Activated CD4-positive, alpha-beta T cell treated with anti-CD3 and anti-CD28 coated beads, Interleukin-10, Interleukin-2, amounts not matched to agents 100 ng/mL and 50 ng/mL, durations not matched to agents 16 hours and 8 hours (primary cell): ENCODE measurements around the gene RGS6.

ENCODE experiments used
- DNase-seq: peaks from one replicate; pipeline ENCODE4 v3.0.0-alpha.2; 2020

RGS6 gene

DNA sequence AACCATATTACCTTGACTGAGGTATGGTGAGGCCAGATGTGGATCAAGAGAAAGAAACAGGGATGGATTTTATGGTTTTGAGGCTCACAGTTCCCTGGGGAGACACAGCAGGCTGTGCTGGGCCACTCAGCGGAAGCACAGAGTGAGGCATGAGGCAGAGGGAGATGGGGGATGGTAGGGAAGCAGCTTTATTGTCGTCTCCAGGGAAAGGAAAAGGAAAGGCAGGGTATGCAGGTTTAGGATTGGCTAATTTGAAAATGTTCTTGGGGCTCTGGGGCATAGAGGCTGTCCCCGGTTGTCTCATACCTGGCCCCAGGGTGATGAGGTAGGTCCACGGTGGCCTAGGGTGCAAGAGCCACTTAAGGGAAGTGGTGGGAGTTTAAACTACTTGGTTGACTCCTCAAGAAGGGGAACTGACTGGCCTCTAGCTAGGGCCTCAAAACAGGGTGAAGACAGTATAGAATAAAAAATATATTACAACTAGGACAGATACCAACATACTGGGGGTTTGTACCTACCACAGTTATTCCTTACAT lies 322.8 kb downstream of the RGS6 start:
- no peak for DNase-seq

DNA sequence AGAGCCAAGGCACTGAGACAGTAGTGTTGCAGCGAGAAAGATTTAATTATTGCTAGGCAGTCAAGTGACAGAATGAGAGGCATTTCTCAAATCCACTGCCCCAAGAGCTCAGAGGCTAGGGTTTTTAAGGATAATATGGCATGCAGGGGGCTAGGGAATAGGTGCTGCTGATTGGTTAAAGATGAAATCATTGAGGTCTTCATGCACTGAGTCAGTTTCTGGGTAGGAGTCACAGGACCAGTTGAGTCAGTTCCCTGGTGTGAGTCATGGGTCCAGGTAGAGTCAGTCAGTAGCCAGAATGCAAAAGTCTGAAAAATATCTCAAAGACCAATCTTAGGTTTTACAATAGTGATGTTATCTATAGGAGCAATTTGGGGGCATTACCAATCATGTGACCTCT lies 323.8 kb downstream of the RGS6 start:
- DNase-seq, result peak; percentile 27

DNA sequence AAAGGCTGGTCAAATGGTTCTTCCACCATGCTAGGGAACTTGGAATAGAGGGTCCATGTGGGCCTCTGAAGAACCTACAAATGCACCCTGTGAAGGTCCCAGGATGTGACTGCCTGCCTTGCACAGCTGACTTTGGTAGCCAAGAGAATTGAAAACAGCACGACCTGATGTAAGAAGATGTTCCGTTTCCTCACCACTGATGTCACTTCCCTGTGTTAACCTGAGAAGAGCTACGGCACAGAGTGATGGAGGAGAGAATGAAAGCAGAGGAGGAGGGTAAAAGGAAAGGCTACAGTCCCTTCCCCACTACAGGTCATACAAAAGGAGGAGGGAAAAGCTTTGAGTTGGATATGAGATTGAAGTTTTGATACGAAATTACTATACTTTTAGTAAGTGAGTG lies 328.8 kb downstream of the RGS6 start:
- DNase-seq, result no peak

DNA sequence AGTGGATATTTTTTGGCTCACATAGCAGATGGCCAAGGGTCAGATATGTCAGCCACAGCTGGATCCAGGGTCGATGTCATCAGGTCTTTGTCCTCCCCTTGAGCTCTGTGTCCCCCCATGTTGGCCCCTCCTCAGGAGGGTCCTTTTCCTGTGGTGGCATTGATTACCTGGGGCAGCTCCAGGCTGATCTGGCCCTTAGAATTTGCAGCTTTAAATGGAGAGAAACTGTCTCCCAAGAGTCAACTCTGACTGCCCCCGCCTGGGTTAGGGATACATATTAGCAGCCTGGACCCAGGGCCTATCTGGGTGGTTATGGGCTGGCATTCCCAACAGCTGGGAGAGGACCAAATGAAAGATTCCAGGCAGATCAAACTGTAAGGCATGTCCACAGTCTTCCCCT lies 330.5 kb downstream of the RGS6 start:
- no peak for DNase-seq

DNA sequence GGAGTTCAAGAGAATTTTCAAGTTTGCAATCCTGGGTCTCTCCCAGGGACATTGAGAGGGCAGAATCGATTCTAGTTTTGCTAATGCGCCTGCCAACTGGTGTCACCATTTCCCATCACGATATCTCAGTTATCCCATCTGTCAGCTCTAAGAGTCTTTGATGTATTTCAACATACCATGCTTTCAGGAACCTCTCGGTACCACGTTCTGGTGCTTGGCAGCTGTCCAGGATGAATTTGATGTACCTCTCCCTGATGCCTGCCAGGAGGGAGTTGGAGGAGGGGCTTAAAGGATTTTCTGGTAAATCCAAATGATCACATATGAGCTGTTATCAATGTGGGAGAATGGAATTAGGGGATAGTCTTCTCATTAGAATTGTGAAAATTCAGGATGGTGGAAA lies 332.5 kb downstream of the RGS6 start:
- no peak for DNase-seq

DNA sequence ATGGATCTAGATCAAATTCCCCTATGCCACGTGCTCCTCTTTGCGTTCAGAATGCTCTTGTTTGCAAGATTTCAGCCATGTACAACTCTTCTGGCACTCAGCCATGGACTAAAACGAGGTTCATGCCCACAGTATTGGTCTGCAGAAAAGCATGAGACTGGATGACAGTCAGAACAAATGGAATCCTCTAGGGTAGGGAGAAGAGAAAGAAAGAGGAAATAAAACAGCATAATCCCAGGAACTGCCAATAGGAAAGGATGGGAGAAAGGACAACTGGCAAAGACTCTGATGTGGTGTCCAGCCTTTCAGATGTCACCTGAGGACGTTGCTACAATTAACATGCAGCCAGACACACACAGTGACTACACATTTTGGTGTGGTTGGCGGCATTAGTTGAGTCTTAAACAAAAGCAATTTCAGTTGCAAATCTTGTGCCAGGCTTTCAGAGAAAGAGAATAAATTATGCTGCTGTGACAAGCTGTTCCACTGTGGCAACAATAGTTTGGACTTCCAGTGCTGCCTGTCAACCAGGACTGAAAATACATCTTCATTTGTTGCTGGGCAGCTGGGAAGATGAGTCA lies 338.0 kb downstream of the RGS6 start:
- no peak for DNase-seq

DNA sequence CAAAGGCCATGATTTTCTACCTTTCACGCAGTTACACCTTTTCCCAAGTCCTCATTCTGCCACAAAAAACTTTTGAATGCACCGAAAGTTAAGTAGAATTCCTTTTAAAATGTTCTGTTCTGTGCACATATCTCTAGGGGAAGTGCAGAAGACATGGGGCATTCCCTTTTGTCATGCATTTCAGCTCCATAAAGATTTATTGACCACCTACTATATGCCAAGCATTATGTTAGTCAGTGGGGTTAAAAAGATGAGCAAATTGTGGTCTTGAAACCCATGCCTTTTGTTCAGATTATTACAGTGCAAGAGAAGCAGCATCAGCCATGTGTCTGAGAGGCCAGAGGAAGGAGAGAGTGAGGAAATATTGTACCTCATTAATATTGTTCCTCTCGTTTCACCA lies 338.5 kb downstream of the RGS6 start:
- DNase-seq, result no peak

DNA sequence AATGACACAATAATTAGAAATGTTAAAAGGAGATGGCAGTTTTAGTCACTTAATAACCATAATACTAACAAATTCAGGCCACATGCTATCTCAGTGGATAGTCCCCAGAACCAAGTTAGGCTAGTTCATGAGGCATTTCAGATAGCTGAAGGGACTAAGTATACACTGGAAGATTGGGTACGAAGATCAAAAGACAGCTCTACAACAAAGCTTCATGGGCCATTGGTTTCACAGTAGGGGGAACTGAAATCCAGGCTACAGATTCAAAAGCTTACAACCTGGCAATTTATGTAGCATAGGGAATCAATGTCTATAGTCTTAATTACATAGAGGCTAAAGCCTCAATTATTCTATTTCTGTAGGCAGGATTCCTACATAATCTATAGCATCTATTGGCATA lies 343.0 kb downstream of the RGS6 start:
- no peak for DNase-seq

DNA sequence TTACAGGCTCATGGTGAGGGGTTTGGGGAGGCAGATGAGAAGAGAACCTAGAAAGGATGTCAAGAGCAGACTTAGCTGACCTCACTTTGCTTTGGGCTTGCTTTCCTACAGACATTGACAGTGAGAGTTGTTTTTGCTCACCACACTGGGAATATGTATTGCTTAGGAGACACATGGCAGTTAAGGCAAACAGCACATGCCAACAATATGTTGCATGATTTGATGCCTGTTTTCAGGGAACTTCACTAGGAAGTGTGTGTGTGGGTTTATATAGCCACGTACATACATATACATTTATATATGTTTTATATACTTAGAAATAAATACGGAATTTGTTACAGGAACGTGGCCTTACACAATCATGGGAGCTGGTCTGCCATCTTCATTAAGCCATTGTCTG lies 346.1 kb downstream of the RGS6 start:
- DNase-seq, result no peak

DNA sequence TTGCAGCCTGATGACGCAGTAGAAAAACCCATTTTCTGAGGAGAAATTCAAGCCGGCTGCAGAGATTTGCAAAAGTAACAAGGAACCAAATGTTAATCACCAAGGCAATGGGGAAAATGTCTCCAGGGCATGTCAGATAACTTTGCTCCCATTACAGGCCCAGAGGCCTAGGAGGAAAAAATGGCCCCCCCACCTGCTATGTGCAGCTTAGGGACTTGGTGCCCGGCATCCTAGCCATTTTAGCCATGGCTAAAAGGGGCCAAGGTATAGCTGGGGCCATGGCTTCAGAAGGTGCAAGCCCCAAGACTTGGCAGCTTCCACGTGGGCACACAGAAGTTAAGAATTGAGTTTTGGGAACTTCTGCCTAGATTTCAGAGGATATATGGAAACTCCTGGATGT lies 351.9 kb downstream of the RGS6 start:
- DNase-seq, result no peak

DNA sequence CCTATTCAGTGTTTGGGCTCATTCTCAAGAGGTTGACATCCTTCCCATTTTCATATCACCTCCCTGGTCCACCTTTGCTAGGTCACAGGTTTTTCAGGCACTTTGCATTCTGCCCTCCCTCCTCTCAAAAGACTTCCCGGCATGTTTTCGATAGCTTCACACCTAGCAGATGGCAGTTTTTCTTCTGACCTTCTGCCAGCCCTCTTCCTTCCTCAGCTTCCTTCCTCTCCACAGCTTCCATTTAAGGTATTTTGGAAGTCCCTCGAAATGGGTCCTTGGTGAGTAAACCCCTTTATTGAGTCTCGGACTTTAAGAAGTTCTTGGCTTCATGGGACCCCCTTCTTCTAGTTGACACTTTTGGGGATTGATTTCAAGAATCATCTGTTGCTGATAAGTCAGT lies 358.0 kb downstream of the RGS6 start:
- DNase-seq, result no peak

DNA sequence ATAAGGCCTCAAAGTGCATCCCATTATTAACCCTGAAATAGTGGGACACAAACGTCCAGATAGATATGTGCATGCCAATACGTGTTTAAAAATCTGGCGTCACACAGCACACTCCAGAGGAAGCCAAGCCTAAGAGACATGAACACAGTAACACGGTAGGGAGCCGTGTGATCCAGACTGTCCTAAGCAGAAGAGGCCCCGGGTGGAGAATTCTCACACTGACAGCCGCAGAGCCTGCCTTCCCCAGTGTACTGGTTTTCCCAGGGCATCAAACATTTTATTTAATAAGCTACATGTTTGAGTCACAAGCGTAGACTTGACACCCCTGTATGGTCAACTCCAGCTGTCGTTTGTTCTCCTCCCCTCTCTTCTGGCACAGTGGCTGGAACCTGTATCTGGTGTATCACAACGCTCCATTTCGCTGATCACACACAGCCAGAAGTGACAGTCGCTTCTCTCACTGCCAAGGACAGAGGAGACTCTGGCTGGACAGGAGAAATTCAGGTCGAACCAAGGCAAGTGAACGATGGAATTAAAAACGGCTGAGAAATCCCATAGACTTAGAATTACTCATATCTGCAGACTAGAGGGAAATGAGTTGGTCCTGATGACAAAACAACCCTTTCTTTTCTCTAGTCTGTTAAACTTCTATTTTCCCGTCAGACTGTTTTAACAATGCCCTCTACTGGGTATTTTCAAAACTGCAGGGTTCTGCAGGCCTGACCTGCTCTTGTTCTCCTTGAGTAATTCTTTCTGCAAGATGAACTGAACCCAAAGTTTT lies 359.9 kb downstream of the RGS6 start:
- peak; percentile 64 for DNase-seq

DNA sequence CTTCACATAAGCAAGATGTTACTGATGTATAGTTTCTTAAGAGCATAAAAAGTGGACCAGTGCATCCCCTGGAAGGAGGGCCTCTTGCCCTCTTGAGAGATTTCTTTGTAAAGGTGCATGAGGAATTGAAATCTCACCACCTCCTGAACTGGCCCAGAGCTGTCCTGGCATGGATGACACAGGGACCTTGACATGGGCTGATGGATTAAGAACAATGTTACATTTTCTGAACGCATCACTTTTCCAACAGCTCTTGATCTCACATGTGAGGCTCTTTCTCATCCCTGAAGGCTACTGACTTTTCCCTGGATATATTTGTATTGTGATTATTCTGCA lies 360.4 kb downstream of the RGS6 start:
- DNase-seq, result no peak

DNA sequence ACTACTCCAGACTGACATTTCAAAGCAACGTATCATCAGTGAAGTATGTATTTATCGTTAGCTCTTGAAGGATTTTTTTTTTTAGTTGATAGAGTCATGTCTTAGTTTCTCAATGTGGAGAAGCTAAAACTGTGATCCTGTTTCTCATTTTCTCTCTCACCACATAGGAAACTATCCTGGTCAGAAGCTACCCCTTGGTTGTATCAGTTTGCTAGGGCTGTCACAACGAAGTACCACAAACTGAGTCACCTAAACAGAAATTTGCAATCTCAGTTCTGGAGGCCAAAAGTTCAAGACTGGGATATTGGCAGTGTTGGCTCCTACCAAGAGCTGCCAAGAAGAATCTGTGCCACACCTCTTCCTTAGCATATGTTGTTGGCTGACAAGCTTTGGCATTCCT lies 369.1 kb downstream of the RGS6 start:
- no peak for DNase-seq

DNA sequence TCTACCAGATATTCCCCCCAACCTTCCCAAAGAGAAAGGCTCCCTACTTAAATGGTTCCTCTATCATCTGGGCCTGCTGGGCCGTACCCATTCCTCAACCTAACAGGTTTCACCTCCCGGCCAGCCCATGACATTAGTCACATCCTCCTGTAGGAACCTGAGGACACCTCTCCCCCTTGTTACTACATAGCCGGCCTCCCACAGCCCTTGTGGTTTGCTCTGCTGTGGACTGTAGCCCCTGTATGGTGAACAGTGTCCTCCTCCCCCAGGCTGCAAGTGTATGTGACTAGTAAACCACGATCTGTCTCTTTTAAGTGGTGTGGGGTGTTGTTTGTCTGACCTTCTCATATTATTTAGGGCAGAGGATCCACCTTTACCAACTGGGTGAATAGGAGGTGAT lies 371.7 kb downstream of the RGS6 start:
- no peak for DNase-seq

DNA sequence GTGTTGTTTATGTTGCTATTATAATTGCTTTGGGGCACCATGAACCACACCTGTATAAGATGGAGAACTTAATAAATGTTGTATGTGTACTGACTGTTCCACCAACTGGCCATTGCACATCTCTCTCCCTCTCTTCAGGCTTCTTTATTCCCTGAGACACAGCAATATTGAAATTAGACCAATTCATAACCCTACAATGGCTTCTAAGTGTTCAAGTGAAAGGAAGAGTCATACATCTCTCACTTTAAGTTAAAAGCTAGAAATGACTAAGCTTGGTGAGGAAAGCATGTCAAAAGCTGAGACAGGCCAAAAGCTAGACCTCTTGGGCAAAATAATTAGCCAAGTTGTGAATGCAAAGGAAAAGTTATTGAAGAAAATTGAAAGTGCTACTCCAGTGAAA lies 373.3 kb downstream of the RGS6 start:
- DNase-seq, result peak; percentile 73

DNA sequence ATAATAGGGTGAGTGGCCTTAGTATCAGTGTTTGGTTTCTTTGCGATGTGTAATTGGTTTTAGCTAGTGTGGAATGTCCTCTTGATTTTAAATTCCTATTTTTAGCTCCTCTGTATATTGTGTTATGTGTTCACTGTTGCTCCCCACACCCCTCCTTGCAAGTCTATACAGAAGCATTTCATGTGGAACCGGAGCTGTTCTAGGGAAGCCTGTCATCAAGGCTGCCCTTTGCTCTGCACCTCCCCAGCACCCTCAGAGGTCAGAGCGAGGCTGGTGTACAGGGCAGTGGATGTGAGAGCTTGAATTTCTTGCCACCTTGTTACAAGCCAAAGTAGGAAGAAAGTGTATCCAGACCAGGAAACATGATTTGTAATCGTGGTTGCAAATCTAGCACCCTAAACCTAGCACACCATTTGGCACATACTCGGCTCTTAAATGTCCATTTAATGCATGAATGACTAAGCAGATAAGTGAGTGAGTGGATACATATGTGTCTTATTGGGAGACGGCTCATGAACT lies 376.8 kb downstream of the RGS6 start:
- DNase-seq, result no peak

DNA sequence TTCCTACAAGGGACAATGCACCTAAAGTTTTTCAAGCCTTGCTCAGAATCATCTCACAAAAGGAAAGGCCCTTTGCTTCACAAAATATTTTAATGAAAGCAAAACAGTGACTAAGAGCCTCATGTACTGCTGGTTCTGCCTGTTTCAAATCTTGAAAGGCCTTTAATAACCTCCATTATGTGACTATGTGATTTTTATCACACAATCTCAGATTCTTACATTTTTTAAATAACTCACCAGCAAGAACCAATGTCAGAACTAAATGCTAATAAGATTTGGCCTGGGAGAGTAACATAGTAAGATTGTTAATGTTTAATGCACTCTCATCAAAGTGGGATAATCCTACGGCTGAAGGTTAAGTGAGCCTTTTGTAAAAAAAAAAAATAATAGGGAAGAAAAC lies 378.9 kb downstream of the RGS6 start:
- DNase-seq, result no peak

DNA sequence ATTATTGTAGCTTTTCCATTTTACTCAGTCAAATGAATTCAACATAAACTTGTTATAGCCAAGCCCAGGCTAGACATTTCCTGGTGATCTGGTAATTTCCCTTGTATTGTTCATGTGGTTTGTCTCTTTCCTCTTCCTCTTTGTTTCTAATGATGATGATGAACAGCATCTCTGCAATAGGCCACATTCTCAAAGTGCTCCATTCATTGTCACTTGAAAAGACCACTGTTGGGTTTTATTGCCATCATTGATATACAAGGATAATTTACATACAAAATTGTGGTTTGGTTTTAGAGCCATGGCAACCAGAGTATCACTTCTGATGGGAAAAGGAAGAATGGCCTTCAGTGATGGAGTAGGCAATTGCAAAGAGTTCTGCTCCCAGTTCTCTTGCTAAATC lies 379.3 kb downstream of the RGS6 start:
- DNase-seq, result no peak

DNA sequence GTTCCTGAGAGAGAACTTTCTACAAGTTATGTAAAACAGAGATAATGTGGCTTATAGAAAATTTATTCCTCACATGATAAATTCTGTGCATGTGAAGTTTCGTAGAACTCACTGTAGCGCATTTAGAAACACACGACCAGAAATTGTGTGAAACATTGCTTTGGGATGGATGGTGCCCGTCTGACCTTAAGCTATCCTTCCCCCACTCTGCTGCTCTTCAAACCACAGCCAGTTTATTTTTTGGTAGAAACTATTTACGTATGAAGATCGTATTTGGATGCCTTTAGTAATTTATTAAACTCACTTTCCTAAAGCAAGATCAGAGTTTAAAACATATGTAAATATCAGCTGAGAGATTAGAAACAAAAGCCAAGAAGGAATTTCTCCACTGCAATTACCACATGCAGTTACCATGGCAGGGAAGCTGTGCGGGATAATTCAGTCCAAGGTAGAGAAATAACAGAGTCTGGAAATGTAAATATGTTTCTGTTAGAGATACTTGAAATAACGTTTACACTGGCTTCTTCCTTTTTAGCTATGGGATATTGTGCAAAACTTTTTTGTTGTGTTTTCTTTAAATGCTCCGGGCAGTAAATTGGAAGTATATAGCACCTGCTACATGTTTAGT lies 382.7 kb downstream of the RGS6 start:
- DNase-seq, result no peak

DNA sequence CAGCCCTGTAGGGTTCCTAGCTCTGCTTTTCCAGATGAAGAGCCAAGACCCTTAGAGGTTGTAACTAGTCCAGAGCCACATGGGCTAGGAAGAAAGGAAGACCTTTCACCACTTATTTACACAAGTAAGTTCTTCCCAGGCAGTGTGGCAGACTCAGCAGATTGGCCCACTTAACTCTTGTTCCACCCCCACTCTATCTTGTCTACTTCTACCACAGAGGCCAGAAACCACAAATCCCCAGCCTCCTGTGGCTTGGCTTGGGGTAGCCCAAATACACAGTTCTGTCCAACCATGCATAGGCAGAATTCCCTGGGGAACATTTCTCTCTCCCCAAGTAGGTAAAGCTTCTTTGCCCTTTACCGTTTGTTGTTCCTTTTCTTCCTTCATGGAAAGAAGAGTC lies 383.5 kb downstream of the RGS6 start:
- no peak for DNase-seq

DNA sequence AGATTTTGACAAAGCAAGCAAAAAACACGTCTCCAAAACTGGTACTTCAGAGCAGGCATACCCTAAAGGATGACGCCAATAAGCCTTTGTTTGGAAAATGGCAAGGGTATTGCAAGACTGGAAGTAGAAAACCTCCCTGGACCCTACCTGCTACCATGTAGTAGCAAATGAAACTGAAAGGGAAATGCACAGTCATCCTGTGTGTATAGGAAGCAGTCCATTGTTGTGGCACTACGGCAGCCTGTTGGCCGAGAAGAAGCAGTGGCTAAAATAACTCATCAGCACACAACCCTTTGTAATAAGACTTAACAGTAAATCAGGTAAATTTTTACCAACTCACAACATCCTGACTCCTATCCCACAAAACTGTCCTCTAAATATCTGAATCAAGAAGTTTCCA lies 386.4 kb downstream of the RGS6 start:
- peak; percentile 49 for DNase-seq

DNA sequence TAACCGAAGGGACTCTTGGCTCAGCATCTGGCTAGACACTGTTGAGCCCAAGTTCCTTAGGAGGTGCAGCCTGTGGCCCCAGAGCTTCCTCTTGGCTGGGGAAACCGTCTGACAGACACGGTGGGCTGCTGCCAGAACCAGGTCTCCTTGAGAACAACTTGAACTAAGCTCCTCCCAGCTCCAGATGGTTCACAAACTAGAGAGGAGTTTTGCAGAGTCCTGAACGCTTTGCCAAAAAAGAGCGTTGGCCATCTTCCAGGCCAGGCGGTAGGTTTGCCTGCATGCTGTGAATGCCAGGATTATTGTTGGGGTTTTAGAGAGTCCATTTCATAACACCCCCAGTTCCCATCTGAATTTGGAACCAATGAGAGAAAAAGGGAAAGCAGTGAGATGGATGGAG lies 399.8 kb downstream of the RGS6 start:
- no peak for DNase-seq

DNA sequence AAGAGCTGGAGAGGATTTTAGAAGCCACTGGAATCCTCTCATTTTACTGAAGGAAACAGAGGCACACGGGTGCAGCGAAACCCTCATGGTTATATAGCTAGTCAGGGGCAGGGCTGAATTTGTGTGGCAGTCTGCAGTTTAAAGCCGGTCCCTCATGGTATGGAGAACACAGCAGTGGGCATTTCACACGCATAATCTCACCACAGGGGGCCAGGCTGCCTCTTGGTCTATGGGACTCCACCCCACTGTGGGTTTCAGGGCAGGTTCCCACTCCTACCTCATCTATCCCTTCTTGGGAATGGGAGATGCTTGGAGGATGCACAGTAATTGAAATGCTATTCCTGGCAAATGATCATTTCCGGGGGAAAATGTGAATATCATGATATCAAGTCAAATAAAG lies 400.6 kb downstream of the RGS6 start:
- DNase-seq, result no peak
